K562 (cell line): ENCODE measurements around the gene MTARC2. TPM values are rescaled to one million over a fixed set of nuclear protein-coding genes. Genes with fewer than 3 reads are reported as not detected.

Experiments
- E2F5 ChIP-seq: sonication (generic); formaldehyde crosslinking; IDR thresholded peaks from 2 replicates; pipeline ENCODE4 v1.8.0; 2022; ENCODE audit warnings: mild to moderate bottlenecking, missing genetic modification reagents
- XRCC3 ChIP-seq: fragments of 450-650 bp; IDR thresholded peaks from 2 replicates; pipeline ENCODE4 v1.6.1; 2017; ENCODE audit warnings: mild to moderate bottlenecking, moderate library complexity
- ZNF592 ChIP-seq: fragments of 450-650 bp; IDR thresholded peaks from 2 replicates; pipeline ENCODE4 v1.6.1; 2017; ENCODE audit warnings: antibody characterized with exemption, mild to moderate bottlenecking
- ZNF766 ChIP-seq: fragments of 200-800 bp; sonication (Bioruptor generic); conservative IDR thresholded peaks from 2 replicates; pipeline ENCODE4 v1.6.1; 2016; ENCODE audit warnings: missing genetic modification characterization, missing compliant biosample characterization
- polyA plus RNA-seq, 8 experiments: library from polyadenylated mRNA; depleted of rRNA in 4 of 8; stranded (reverse) in 5 of 8; unstranded in 3 of 8; fragments of >200 nt; fragmentation: Nextera tagmentation in 2 of 8; fragmentation: Illumina TruSeq in 1 of 8; extraction: Ambion mirVana in 2 of 8; extraction: Trizol in 1 of 8; gene quantifications; 2 replicates each; pipeline versions ENCODE4 v1.2.1 to v1.2.3, GENCODE V29; 2011 to 2014; ENCODE audit warnings: inconsistent platforms in 1 of 8, missing spikeins in 1 of 8
- total RNA-seq, 7 experiments: library from RNA; depleted of rRNA in 6 of 7; stranded (reverse); fragments of >200 nt in 6 of 7; fragmentation: Illumina TruSeq in 2 of 7; extraction: Trizol in 2 of 7; gene quantifications; 2 replicates each; pipeline versions ENCODE4 v1.2.1 to v1.2.3, GENCODE V29; 2011 to 2021; ENCODE audit warnings: low replicate concordance in 1 of 7

The MTARC2 gene
- total and polyA plus RNA-seq, 9 of the 15 experiments (the other 6 are each of a cell fraction or from before 2014, with no cell fraction given) = 0.03 to 0.35 TPM; not detected in 7

GRCh38 chr1:220807726-220808125, 59.6 kb downstream of the MTARC2 start (continued):
- TF ChIP-seq E2F5 (CRISPR knock-in tag) = no peak
- no peak for TF ChIP-seq ZNF592
- no peak for TF ChIP-seq ZNF766 (CRISPR knock-in tag)
- no peak for TF ChIP-seq XRCC3
- TF ChIP-seq, all 486 proteins: peak for 0
